GM23338 (cell line): ENCODE data around the gene ADCY3. TPM values are rescaled to one million over a fixed set of nuclear protein-coding genes. Genes with fewer than 3 reads are reported as not detected.

Source experiments
- ATAC-seq: fragments of 200-7000 bp; cut with Tn5 transposase; 3 replicates; pipeline ENCODE4 v1.9.1; 2020
- DNase-seq: peaks from one replicate; pipeline ENCODE4 v3.0.0-alpha.2; 2015; ENCODE audit warnings: low spot score
- H2AFZ ChIP-seq: fragments of 200-600 bp; sonication (generic); 2 replicates; pipeline ENCODE4 v1.8.0; 2016; ENCODE audit warnings: antibody characterized with exemption, mild to moderate bottlenecking, moderate library complexity
- H3F3A ChIP-seq: fragments of 200-600 bp; sonication (generic); replicated peaks from 2 replicates; pipeline ENCODE4 v1.8.0; 2017; ENCODE audit warnings: antibody characterized with exemption, mixed run types, low read depth
- H3K27ac ChIP-seq: fragments of 200-600 bp; sonication (generic); 2 replicates; pipeline ENCODE4 v1.6.1; 2016; ENCODE audit warnings: low read depth
- H3K27me3 ChIP-seq: fragments of 200-600 bp; sonication (generic); 2 replicates; pipeline ENCODE4 v1.8.0; 2016; ENCODE audit warnings: mild to moderate bottlenecking, mixed run types, moderate library complexity; ENCODE audit not compliant: insufficient read depth
- H3K36me3 ChIP-seq: fragments of 200-600 bp; sonication (generic); 2 replicates; pipeline ENCODE4 v1.8.0; 2016; ENCODE audit warnings: mild to moderate bottlenecking; ENCODE audit not compliant: insufficient read depth
- H3K4me1 ChIP-seq: fragments of 200-600 bp; sonication (generic); 2 replicates; pipeline ENCODE4 v1.8.0; 2016; ENCODE audit warnings: mild to moderate bottlenecking, moderate library complexity; ENCODE audit not compliant: insufficient read depth
- H3K4me2 ChIP-seq: fragments of 200-600 bp; sonication (generic); 2 replicates; pipeline ENCODE4 v1.7.1; 2017; ENCODE audit warnings: mixed run types
- H3K4me3 ChIP-seq: fragments of 200-600 bp; sonication (generic); 2 replicates; pipeline ENCODE4 v1.6.1; 2016; ENCODE audit warnings: mixed run types
- H3K79me2 ChIP-seq: fragments of 200-600 bp; sonication (generic); replicated peaks from 2 replicates; pipeline ENCODE4 v1.8.0; 2017; ENCODE audit warnings: mild to moderate bottlenecking; ENCODE audit not compliant: insufficient read depth
- H3K9me2 ChIP-seq: fragments of 200-600 bp; sonication (generic); 2 replicates; pipeline ENCODE4 v1.8.0; 2017; ENCODE audit not compliant: insufficient read depth
- H4K20me1 ChIP-seq: fragments of 200-600 bp; sonication (generic); replicated peaks from 2 replicates; pipeline ENCODE4 v1.8.0; 2017; ENCODE audit warnings: mild to moderate bottlenecking; ENCODE audit not compliant: insufficient read depth
- H3K27ac Mint-ChIP-seq: 2 replicates; pipeline ENCODE4 v1.8.0; 2020; ENCODE audit warnings: inconsistent platforms, mild to moderate bottlenecking, moderate library complexity, mixed read lengths
- H3K27me3 Mint-ChIP-seq: 3 replicates; pipeline ENCODE4 v1.8.0; 2022; ENCODE audit warnings: low read depth, mild to moderate bottlenecking, moderate library complexity, mixed read lengths, inconsistent platforms; ENCODE audit not compliant: insufficient read depth, poor library complexity
- H3K36me3 Mint-ChIP-seq: 3 replicates; pipeline ENCODE4 v1.8.0; 2021; ENCODE audit warnings: low read depth, mild to moderate bottlenecking, inconsistent platforms, moderate library complexity, mixed read lengths
- H3K4me1 Mint-ChIP-seq: 3 replicates; pipeline ENCODE4 v1.8.0; 2020; ENCODE audit warnings: mild to moderate bottlenecking, inconsistent platforms, mixed read lengths
- H3K4me3 Mint-ChIP-seq: 3 replicates; pipeline ENCODE4 v1.8.0; 2021; ENCODE audit warnings: moderate library complexity, mild to moderate bottlenecking, inconsistent platforms, mixed read lengths
- H3K9me3 Mint-ChIP-seq: 3 replicates; pipeline ENCODE4 v1.8.0; 2020; ENCODE audit warnings: moderate library complexity, mild to moderate bottlenecking, inconsistent platforms, mixed read lengths
- CREB1 ChIP-seq: fragments of 250-450 bp; sonication (Bioruptor Pico); IDR thresholded peaks from 2 replicates; pipeline ENCODE4 v1.5.0; 2020; ENCODE audit warnings: low read depth, mild to moderate bottlenecking, moderate library complexity
- ETS1 ChIP-seq: IDR thresholded peaks from 2 replicates; pipeline ENCODE4 v1.6.1; 2016; ENCODE audit warnings: antibody characterized with exemption
- EZH2 ChIP-seq: fragments of 200-600 bp; sonication (generic); IDR thresholded peaks from one replicate; pipeline ENCODE4 v1.8.0; 2017; ENCODE audit warnings: antibody characterized with exemption, mild to moderate bottlenecking, low read depth; ENCODE audit not compliant: unreplicated experiment
- EZH2phosphoT487 ChIP-seq: fragments of 200-600 bp; sonication (generic); IDR thresholded peaks from one replicate; pipeline ENCODE4 v1.8.1; 2018; ENCODE audit warnings: antibody characterized with exemption; ENCODE audit not compliant: unreplicated experiment
- JUNB ChIP-seq: IDR thresholded peaks from one replicate; pipeline ENCODE4 v1.6.1; 2016; ENCODE audit warnings: antibody characterized with exemption; ENCODE audit not compliant: unreplicated experiment
- NANOG ChIP-seq: IDR thresholded peaks from 2 replicates; pipeline ENCODE4 v1.6.1; 2016; ENCODE audit warnings: antibody characterized with exemption, borderline replicate concordance
- POLR2AphosphoS5 ChIP-seq: IDR thresholded peaks from 2 replicates; pipeline ENCODE4 v1.6.1; 2016; ENCODE audit warnings: antibody characterized with exemption, low read depth
- STAT1 ChIP-seq: IDR thresholded peaks from one replicate; pipeline ENCODE4 v1.6.1; 2016; ENCODE audit warnings: antibody characterized with exemption; ENCODE audit not compliant: unreplicated experiment
- ZNF114 ChIP-seq: fragments of 250-450 bp; sonication (Bioruptor Pico); IDR thresholded peaks from 2 replicates; pipeline ENCODE4 v1.5.0; 2020; ENCODE audit warnings: mild to moderate bottlenecking, moderate library complexity
- ZNF331 ChIP-seq: fragments of 250-450 bp; sonication (Bioruptor Pico); IDR thresholded peaks from 2 replicates; pipeline ENCODE4 v1.5.0; 2020; ENCODE audit warnings: low read depth, mild to moderate bottlenecking, moderate library complexity
- polyA plus RNA-seq: library from polyadenylated mRNA; unstranded; fragments of >200 nt; fragmentation: Nextera tagmentation; extraction: Ambion mirVana; gene quantifications from 2 replicates; pipeline ENCODE4 v1.2.1, GENCODE V29; 2016
- total RNA-seq: library from RNA; depleted of rRNA; stranded (reverse); fragments of >200 nt; shearing (Covaris generic); gene quantifications from 2 replicates; pipeline ENCODE4 v1.2.3, GENCODE V29; 2014
- TF ChIP-seq, protein P1 (sequence below), 2 experiments: fragments of 200-600 bp in 1 of 2; sonication (generic) in 1 of 2; conservative IDR thresholded peaks; 2 replicates each; pipeline versions ENCODE4 v1.5.1 to v1.6.1; 2016 to 2017; ENCODE audit warnings: antibody characterized with exemption in 2 of 2, low read depth in 2 of 2, mild to moderate bottlenecking in 2 of 2, moderate library complexity in 1 of 2
- TF ChIP-seq, protein P2 (sequence below): fragments of 250-450 bp; sonication (Bioruptor Pico); IDR thresholded peaks from 2 replicates; pipeline ENCODE4 v1.5.0; 2020; ENCODE audit warnings: mild to moderate bottlenecking, moderate library complexity
- TF ChIP-seq, protein P3 (sequence below): IDR thresholded peaks from one replicate; pipeline ENCODE4 v1.6.1; 2018; ENCODE audit warnings: antibody characterized with exemption; ENCODE audit not compliant: unreplicated experiment

The ADCY3 gene
- total and polyA plus RNA-seq, 2 experiments from 2014 or later: 9.7 to 32.4 TPM

GRCh38 chr2:24919506-24920097 lies 435 bp downstream of the ADCY3 start:
- H3K4me3 ChIP-seq: peak overlapping the region; percentile 71
- Mint-ChIP-seq H3K9me3 (0 out of 3 replicates have a peak, but pooled peaks cover 3% of the 10 kb centered on the region), H3K4me3 (peak overlapping the region; percentile 77), H3K4me1 (peaks cover 26% of the 10 kb centered on the region), H3K27ac (no peak overlapping the region; the same call in 1 of the 2 replicates), H3K27me3 (peaks cover 8% of the 10 kb centered on the region), H3K36me3 (peaks cover 8% of the 10 kb centered on the region; the same call in 1 of the 3 replicates)
- H3K36me3 ChIP-seq: no peaks in the 10 kb centered on the region
- peaks cover 8% of the 10 kb centered on the region; the same call in 1 of the 2 replicates for H3K79me2 ChIP-seq
- no peak overlapping the region for H3K27ac ChIP-seq
- no peaks in the 10 kb centered on the region for H3K27me3 ChIP-seq
- DNase-seq (peak; percentile 50), ATAC-seq (peak; percentile 27)
- no peaks in the 10 kb centered on the region for H3K9me2 ChIP-seq
- TF ChIP-seq, protein P1, sequence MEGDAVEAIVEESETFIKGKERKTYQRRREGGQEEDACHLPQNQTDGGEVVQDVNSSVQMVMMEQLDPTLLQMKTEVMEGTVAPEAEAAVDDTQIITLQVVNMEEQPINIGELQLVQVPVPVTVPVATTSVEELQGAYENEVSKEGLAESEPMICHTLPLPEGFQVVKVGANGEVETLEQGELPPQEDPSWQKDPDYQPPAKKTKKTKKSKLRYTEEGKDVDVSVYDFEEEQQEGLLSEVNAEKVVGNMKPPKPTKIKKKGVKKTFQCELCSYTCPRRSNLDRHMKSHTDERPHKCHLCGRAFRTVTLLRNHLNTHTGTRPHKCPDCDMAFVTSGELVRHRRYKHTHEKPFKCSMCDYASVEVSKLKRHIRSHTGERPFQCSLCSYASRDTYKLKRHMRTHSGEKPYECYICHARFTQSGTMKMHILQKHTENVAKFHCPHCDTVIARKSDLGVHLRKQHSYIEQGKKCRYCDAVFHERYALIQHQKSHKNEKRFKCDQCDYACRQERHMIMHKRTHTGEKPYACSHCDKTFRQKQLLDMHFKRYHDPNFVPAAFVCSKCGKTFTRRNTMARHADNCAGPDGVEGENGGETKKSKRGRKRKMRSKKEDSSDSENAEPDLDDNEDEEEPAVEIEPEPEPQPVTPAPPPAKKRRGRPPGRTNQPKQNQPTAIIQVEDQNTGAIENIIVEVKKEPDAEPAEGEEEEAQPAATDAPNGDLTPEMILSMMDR (conservative IDR thresholded peaks at IDR 0.05; ENCODE audit: low read depth in 2 of 2): no peak
- no peak for TF ChIP-seq EZH2
- no peak for TF ChIP-seq ETS1
- no peak for TF ChIP-seq JUNB
- TF ChIP-seq POLR2AphosphoS5: no peak
- TF ChIP-seq ZNF331: no peak
- no peak for TF ChIP-seq EZH2phosphoT487
- no peak for TF ChIP-seq CREB1 (CRISPR knock-in tag)
- TF ChIP-seq NANOG: no peak
- TF ChIP-seq, protein P2, sequence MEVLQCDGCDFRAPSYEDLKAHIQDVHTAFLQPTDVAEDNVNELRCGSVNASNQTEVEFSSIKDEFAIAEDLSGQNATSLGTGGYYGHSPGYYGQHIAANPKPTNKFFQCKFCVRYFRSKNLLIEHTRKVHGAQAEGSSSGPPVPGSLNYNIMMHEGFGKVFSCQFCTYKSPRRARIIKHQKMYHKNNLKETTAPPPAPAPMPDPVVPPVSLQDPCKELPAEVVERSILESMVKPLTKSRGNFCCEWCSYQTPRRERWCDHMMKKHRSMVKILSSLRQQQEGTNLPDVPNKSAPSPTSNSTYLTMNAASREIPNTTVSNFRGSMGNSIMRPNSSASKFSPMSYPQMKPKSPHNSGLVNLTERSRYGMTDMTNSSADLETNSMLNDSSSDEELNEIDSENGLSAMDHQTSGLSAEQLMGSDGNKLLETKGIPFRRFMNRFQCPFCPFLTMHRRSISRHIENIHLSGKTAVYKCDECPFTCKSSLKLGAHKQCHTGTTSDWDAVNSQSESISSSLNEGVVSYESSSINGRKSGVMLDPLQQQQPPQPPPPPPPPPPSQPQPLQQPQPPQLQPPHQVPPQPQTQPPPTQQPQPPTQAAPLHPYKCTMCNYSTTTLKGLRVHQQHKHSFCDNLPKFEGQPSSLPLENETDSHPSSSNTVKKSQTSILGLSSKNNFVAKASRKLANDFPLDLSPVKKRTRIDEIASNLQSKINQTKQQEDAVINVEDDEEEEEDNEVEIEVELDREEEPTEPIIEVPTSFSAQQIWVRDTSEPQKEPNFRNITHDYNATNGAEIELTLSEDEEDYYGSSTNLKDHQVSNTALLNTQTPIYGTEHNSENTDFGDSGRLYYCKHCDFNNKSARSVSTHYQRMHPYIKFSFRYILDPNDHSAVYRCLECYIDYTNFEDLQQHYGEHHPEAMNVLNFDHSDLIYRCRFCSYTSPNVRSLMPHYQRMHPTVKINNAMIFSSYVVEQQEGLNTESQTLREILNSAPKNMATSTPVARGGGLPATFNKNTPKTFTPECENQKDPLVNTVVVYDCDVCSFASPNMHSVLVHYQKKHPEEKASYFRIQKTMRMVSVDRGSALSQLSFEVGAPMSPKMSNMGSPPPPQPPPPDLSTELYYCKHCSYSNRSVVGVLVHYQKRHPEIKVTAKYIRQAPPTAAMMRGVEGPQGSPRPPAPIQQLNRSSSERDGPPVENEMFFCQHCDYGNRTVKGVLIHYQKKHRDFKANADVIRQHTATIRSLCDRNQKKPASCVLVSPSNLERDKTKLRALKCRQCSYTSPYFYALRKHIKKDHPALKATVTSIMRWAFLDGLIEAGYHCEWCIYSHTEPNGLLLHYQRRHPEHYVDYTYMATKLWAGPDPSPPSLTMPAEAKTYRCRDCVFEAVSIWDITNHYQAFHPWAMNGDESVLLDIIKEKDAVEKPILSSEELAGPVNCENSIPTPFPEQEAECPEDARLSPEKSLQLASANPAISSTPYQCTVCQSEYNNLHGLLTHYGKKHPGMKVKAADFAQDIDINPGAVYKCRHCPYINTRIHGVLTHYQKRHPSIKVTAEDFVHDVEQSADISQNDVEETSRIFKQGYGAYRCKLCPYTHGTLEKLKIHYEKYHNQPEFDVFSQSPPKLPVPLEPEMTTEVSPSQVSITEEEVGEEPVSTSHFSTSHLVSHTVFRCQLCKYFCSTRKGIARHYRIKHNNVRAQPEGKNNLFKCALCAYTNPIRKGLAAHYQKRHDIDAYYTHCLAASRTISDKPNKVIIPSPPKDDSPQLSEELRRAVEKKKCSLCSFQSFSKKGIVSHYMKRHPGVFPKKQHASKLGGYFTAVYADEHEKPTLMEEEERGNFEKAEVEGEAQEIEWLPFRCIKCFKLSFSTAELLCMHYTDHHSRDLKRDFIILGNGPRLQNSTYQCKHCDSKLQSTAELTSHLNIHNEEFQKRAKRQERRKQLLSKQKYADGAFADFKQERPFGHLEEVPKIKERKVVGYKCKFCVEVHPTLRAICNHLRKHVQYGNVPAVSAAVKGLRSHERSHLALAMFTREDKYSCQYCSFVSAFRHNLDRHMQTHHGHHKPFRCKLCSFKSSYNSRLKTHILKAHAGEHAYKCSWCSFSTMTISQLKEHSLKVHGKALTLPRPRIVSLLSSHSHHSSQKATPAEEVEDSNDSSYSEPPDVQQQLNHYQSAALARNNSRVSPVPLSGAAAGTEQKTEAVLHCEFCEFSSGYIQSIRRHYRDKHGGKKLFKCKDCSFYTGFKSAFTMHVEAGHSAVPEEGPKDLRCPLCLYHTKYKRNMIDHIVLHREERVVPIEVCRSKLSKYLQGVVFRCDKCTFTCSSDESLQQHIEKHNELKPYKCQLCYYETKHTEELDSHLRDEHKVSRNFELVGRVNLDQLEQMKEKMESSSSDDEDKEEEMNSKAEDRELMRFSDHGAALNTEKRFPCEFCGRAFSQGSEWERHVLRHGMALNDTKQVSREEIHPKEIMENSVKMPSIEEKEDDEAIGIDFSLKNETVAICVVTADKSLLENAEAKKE (CRISPR knock-in tag): no peak
- TF ChIP-seq ZNF114: no peak
- TF ChIP-seq, protein P3, sequence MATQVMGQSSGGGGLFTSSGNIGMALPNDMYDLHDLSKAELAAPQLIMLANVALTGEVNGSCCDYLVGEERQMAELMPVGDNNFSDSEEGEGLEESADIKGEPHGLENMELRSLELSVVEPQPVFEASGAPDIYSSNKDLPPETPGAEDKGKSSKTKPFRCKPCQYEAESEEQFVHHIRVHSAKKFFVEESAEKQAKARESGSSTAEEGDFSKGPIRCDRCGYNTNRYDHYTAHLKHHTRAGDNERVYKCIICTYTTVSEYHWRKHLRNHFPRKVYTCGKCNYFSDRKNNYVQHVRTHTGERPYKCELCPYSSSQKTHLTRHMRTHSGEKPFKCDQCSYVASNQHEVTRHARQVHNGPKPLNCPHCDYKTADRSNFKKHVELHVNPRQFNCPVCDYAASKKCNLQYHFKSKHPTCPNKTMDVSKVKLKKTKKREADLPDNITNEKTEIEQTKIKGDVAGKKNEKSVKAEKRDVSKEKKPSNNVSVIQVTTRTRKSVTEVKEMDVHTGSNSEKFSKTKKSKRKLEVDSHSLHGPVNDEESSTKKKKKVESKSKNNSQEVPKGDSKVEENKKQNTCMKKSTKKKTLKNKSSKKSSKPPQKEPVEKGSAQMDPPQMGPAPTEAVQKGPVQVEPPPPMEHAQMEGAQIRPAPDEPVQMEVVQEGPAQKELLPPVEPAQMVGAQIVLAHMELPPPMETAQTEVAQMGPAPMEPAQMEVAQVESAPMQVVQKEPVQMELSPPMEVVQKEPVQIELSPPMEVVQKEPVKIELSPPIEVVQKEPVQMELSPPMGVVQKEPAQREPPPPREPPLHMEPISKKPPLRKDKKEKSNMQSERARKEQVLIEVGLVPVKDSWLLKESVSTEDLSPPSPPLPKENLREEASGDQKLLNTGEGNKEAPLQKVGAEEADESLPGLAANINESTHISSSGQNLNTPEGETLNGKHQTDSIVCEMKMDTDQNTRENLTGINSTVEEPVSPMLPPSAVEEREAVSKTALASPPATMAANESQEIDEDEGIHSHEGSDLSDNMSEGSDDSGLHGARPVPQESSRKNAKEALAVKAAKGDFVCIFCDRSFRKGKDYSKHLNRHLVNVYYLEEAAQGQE: no peak
- no peak for TF ChIP-seq STAT1
- peaks cover 3% of the 10 kb centered on the region; the same call in 1 of the 2 replicates for H3K4me1 ChIP-seq
- H3K4me2 ChIP-seq: peak overlapping the region; percentile 89
- H4K20me1 ChIP-seq: peaks cover 11% of the 10 kb centered on the region; the same call in 1 of the 2 replicates
- peaks cover 4% of the 10 kb centered on the region; the same call in 1 of the 2 replicates for H3F3A ChIP-seq
- H2AFZ ChIP-seq: peak overlapping the region; percentile 90
